ENCODE measurements around the gene MAST1. TPM values are rescaled to one million over a fixed set of nuclear protein-coding genes. Genes with fewer than 3 reads are reported as not detected.

MAST1 gene
- total RNA-seq, 2 experiments from 2014 or later, result 0.22 to 0.60 TPM

GRCh38 chr19:12847159-12848139 lies 9.1 kb downstream of the MAST1 start:
- H3K36me3 ChIP-seq (ENCODE audit: insufficient read depth, low read length), result no peaks in the 10 kb centered on the region
- intact Hi-C loops (cut with DNase I, micrococcal nuclease), result loop anchor here (1.0 to 2.0 kb wide), 7 partner anchors 51 to 171 kb away; no protein-coding TSS in a partner anchor
- Mint-ChIP-seq H3K27me3 (peaks cover 43% of the 10 kb centered on the region), H3K27ac (no peak overlapping the region), H3K4me1 (ENCODE audit: low read depth) (no peaks in the 10 kb centered on the region), H3K36me3 (ENCODE audit: low read depth) (no peaks in the 10 kb centered on the region), H3K9me3 (no peaks in the 10 kb centered on the region), H3K4me3 (no peak overlapping the region)
- DNase-seq (peak; percentile 59 to 88 (median 77)), ATAC-seq (ENCODE audit: poor library complexity) (peak; percentile 95)
- H3K27ac ChIP-seq (ENCODE audit: low read depth in 1 of 2, low read length in 2 of 2), result no peak overlapping the region
- H3K9me3 ChIP-seq (ENCODE audit: control insufficient read depth in 1 of 2, insufficient read depth in 1 of 2, low read length in 2 of 2), result no peaks in the 10 kb centered on the region
- peak overlapping the region; percentile 31 for H3K4me3 ChIP-seq (ENCODE audit: low read length)
- POLR2A ChIA-PET, result interaction anchor here (0.7 to 1.9 kb wide), 6 partner anchors 41 to 113 kb away, joined by 3 to 7 read pairs (median 4); partner anchors contain the start of gene RNASEH2A
- CTCF ChIA-PET, result interaction anchor here (0.6 to 3.3 kb wide), 18 partner anchors 10 to 247 kb away, joined by 3 to 29 read pairs (median 4); partner anchors contain the start of genes GET3 and HOOK2
- H3K4me1 ChIP-seq (ENCODE audit: insufficient read depth, low read length), result peaks cover 11% of the 10 kb centered on the region
- H3K27me3 ChIP-seq (ENCODE audit: control insufficient read depth in 1 of 2, insufficient read depth in 2 of 2, low read length in 2 of 2), result peaks cover 29 to 41% of the 10 kb centered on the region in 2 experiments
- peak; percentile 99 for TF ChIP-seq CTCF (IDR thresholded peaks at IDR 0.05)

GRCh38 chr19:12856653-12857052 lies 18.3 kb downstream of the MAST1 start:
- Mint-ChIP-seq H3K36me3 (ENCODE audit: low read depth) (no peaks in the 10 kb centered on the region), H3K4me1 (ENCODE audit: low read depth) (no peaks in the 10 kb centered on the region), H3K27ac (no peak overlapping the region), H3K27me3 (peaks cover 5% of the 10 kb centered on the region), H3K9me3 (no peaks in the 10 kb centered on the region), H3K4me3 (no peak overlapping the region)
- peaks cover 0 to 27% of the 10 kb centered on the region in 2 experiments for H3K9me3 ChIP-seq (ENCODE audit: control insufficient read depth in 1 of 2, insufficient read depth in 1 of 2, low read length in 2 of 2)
- H3K36me3 ChIP-seq (ENCODE audit: insufficient read depth, low read length), result no peaks in the 10 kb centered on the region
- no peak for DNase-seq
- H3K27me3 ChIP-seq (ENCODE audit: control insufficient read depth in 1 of 2, insufficient read depth in 2 of 2, low read length in 2 of 2), result no peaks in the 10 kb centered on the region
- POLR2A ChIA-PET, result no interaction called here
- no peaks in the 10 kb centered on the region for H3K4me1 ChIP-seq (ENCODE audit: insufficient read depth, low read length)
- no peak overlapping the region for H3K27ac ChIP-seq (ENCODE audit: low read depth in 1 of 2, low read length in 2 of 2)
- CTCF ChIA-PET, result no interaction called here
- H3K4me3 ChIP-seq (ENCODE audit: low read length), result no peak overlapping the region
- ATAC-seq (ENCODE audit: poor library complexity), result no peak
- intact Hi-C loops (cut with DNase I, micrococcal nuclease), result no loop called here
- no peak for TF ChIP-seq CTCF (IDR thresholded peaks at IDR 0.05)

GRCh38 chr19:12858041-12858928 lies 20.0 kb downstream of the MAST1 start:
- ATAC-seq (ENCODE audit: poor library complexity) (no peak), DNase-seq (no peak)
- CTCF ChIA-PET, result no interaction called here
- H3K4me3 ChIP-seq (ENCODE audit: low read length), result no peak overlapping the region
- H3K27me3 Mint-ChIP-seq, result peaks cover 5% of the 10 kb centered on the region
- no peak overlapping the region for H3K4me3 Mint-ChIP-seq
- H3K9me3 Mint-ChIP-seq, result no peaks in the 10 kb centered on the region
- no peak for TF ChIP-seq CTCF (IDR thresholded peaks at IDR 0.05)
- no peaks in the 10 kb centered on the region for H3K36me3 Mint-ChIP-seq (ENCODE audit: low read depth)
- peaks cover 0 to 27% of the 10 kb centered on the region in 2 experiments for H3K9me3 ChIP-seq (ENCODE audit: control insufficient read depth in 1 of 2, insufficient read depth in 1 of 2, low read length in 2 of 2)
- POLR2A ChIA-PET, result no interaction called here
- H3K27ac Mint-ChIP-seq, result no peak overlapping the region
- H3K27ac ChIP-seq (ENCODE audit: low read depth in 1 of 2, low read length in 2 of 2), result no peak overlapping the region
- no peaks in the 10 kb centered on the region for H3K27me3 ChIP-seq (ENCODE audit: control insufficient read depth in 1 of 2, insufficient read depth in 2 of 2, low read length in 2 of 2)
- intact Hi-C loops (cut with DNase I, micrococcal nuclease), result no loop called here
- H3K4me1 Mint-ChIP-seq (ENCODE audit: low read depth), result no peaks in the 10 kb centered on the region
- H3K36me3 ChIP-seq (ENCODE audit: insufficient read depth, low read length), result no peaks in the 10 kb centered on the region
- H3K4me1 ChIP-seq (ENCODE audit: insufficient read depth, low read length), result no peaks in the 10 kb centered on the region
